ENCODE measurements around the gene EREG. TPM values are rescaled to one million over a fixed set of nuclear protein-coding genes. Genes with fewer than 3 reads are reported as not detected.

EREG gene
- polyA plus RNA-seq, 2 donors = 4.9 to 5.9 TPM

GRCh38 chr4:74377714-74378113, 12.8 kb downstream of the EREG start:
- H3K36me3 ChIP-seq (ENCODE audit: control insufficient read depth in 2 of 2, insufficient read depth in 2 of 2, low read length in 1 of 2) = no peaks in the 10 kb centered on the region
- H3K27me3 ChIP-seq (ENCODE audit: control insufficient read depth in 1 of 2, insufficient read depth in 2 of 2, low read length in 2 of 2) = no peaks in the 10 kb centered on the region
- no peaks in the 10 kb centered on the region for H3K9me3 ChIP-seq (ENCODE audit: control insufficient read depth in 2 of 2, insufficient read depth in 1 of 2, low read depth in 1 of 2, low read length in 1 of 2)
- H3K4me3 ChIP-seq (ENCODE audit: low read depth in 1 of 2, low read length in 2 of 2) = no peak overlapping the region
- no peak overlapping the region for H3K27ac ChIP-seq (ENCODE audit: low read depth in 2 of 2, low read length in 1 of 2)
- WGBS, 2 donors = 58 to 63% methylated on average over 5 of the region's 5 CpGs
- H3K4me1 ChIP-seq (ENCODE audit: control insufficient read depth in 2 of 2, insufficient read depth in 2 of 2, low read length in 1 of 2) = no peaks in the 10 kb centered on the region

GRCh38 chr4:74378573-74378972, 13.6 kb downstream of the EREG start:
- H3K27ac ChIP-seq (ENCODE audit: low read depth in 2 of 2, low read length in 1 of 2) = no peak overlapping the region
- H3K4me1 ChIP-seq (ENCODE audit: control insufficient read depth in 2 of 2, insufficient read depth in 2 of 2, low read length in 1 of 2) = no peaks in the 10 kb centered on the region
- no peak overlapping the region for H3K4me3 ChIP-seq (ENCODE audit: low read depth in 1 of 2, low read length in 2 of 2)
- no peaks in the 10 kb centered on the region for H3K36me3 ChIP-seq (ENCODE audit: control insufficient read depth in 2 of 2, insufficient read depth in 2 of 2, low read length in 1 of 2)
- H3K9me3 ChIP-seq (ENCODE audit: control insufficient read depth in 2 of 2, insufficient read depth in 1 of 2, low read depth in 1 of 2, low read length in 1 of 2) = no peaks in the 10 kb centered on the region
- no peaks in the 10 kb centered on the region for H3K27me3 ChIP-seq (ENCODE audit: control insufficient read depth in 1 of 2, insufficient read depth in 2 of 2, low read length in 2 of 2)

GRCh38 chr4:74379912-74380311, 15.0 kb downstream of the EREG start:
- no peaks in the 10 kb centered on the region for H3K27me3 ChIP-seq (ENCODE audit: control insufficient read depth in 1 of 2, insufficient read depth in 2 of 2, low read length in 2 of 2)
- no peak overlapping the region for H3K27ac ChIP-seq (ENCODE audit: low read depth in 2 of 2, low read length in 1 of 2)
- no peaks in the 10 kb centered on the region for H3K9me3 ChIP-seq (ENCODE audit: control insufficient read depth in 2 of 2, insufficient read depth in 1 of 2, low read depth in 1 of 2, low read length in 1 of 2)
- no peaks in the 10 kb centered on the region for H3K4me1 ChIP-seq (ENCODE audit: control insufficient read depth in 2 of 2, insufficient read depth in 2 of 2, low read length in 1 of 2)
- H3K4me3 ChIP-seq (ENCODE audit: low read depth in 1 of 2, low read length in 2 of 2) = no peak overlapping the region
- no peaks in the 10 kb centered on the region for H3K36me3 ChIP-seq (ENCODE audit: control insufficient read depth in 2 of 2, insufficient read depth in 2 of 2, low read length in 1 of 2)
- WGBS, 2 donors = 85 to 86% methylated on average over 6 of the region's 6 CpGs

GRCh38 chr4:74385386-74385785, 20.4 kb downstream of the EREG start:
- WGBS, 2 donors = 78 to 82% methylated on average over 1 of the region's 1 CpG
- Histone ChIP-seq H3K4me1 (ENCODE audit: control insufficient read depth in 2 of 2, insufficient read depth in 2 of 2, low read length in 1 of 2) (no peaks in the 10 kb centered on the region), H3K9me3 (ENCODE audit: control insufficient read depth in 2 of 2, insufficient read depth in 1 of 2, low read depth in 1 of 2, low read length in 1 of 2) (no peaks in the 10 kb centered on the region), H3K36me3 (ENCODE audit: control insufficient read depth in 2 of 2, insufficient read depth in 2 of 2, low read length in 1 of 2) (no peaks in the 10 kb centered on the region), H3K27me3 (ENCODE audit: control insufficient read depth in 1 of 2, insufficient read depth in 2 of 2, low read length in 2 of 2) (no peaks in the 10 kb centered on the region), H3K4me3 (ENCODE audit: low read depth in 1 of 2, low read length in 2 of 2) (no peak overlapping the region), H3K27ac (ENCODE audit: low read depth in 2 of 2, low read length in 1 of 2) (no peak overlapping the region)

- Histone ChIP-seq H3K36me3 (ENCODE audit: control insufficient read depth in 2 of 2, insufficient read depth in 2 of 2, low read length in 1 of 2) (no peaks in the 10 kb centered on the region), H3K27ac (ENCODE audit: low read depth in 2 of 2, low read length in 1 of 2) (no peak overlapping the region), H3K4me1 (ENCODE audit: control insufficient read depth in 2 of 2, insufficient read depth in 2 of 2, low read length in 1 of 2) (no peaks in the 10 kb centered on the region), H3K27me3 (ENCODE audit: control insufficient read depth in 1 of 2, insufficient read depth in 2 of 2, low read length in 2 of 2) (no peaks in the 10 kb centered on the region), H3K9me3 (ENCODE audit: control insufficient read depth in 2 of 2, insufficient read depth in 1 of 2, low read depth in 1 of 2, low read length in 1 of 2) (no peaks in the 10 kb centered on the region), H3K4me3 (ENCODE audit: low read depth in 1 of 2, low read length in 2 of 2) (no peak overlapping the region)
- 48 to 57% methylated on average over 4 of the region's 4 CpGs for WGBS, 2 donors
Observed at GRCh38 chr4:74386159-74386558, 21.2 kb downstream of the EREG start.

GRCh38 chr4:74387790-74388189, 22.8 kb downstream of the EREG start:
- WGBS, 2 donors = 95 to 98% methylated on average over 2 of the region's 2 CpGs
- H3K9me3 ChIP-seq (ENCODE audit: control insufficient read depth in 2 of 2, insufficient read depth in 1 of 2, low read depth in 1 of 2, low read length in 1 of 2) = no peaks in the 10 kb centered on the region
- H3K4me3 ChIP-seq (ENCODE audit: low read depth in 1 of 2, low read length in 2 of 2) = no peak overlapping the region

GRCh38 chr4:74389494-74389893, 24.5 kb downstream of the EREG start:
- Histone ChIP-seq H3K4me3 (ENCODE audit: low read depth in 1 of 2, low read length in 2 of 2) (no peak overlapping the region), H3K27me3 (ENCODE audit: control insufficient read depth in 1 of 2, insufficient read depth in 2 of 2, low read length in 2 of 2) (no peaks in the 10 kb centered on the region), H3K36me3 (ENCODE audit: control insufficient read depth in 2 of 2, insufficient read depth in 2 of 2, low read length in 1 of 2) (no peaks in the 10 kb centered on the region), H3K27ac (ENCODE audit: low read depth in 2 of 2, low read length in 1 of 2) (no peak overlapping the region), H3K9me3 (ENCODE audit: control insufficient read depth in 2 of 2, insufficient read depth in 1 of 2, low read depth in 1 of 2, low read length in 1 of 2) (no peaks in the 10 kb centered on the region), H3K4me1 (ENCODE audit: control insufficient read depth in 2 of 2, insufficient read depth in 2 of 2, low read length in 1 of 2) (no peaks in the 10 kb centered on the region)
- WGBS, 2 donors = 91 to 93% methylated on average over 1 of the region's 1 CpG

More at GRCh38 chr4:74387790-74388189, 22.8 kb downstream of the EREG start:
- Histone ChIP-seq H3K4me1 (ENCODE audit: control insufficient read depth in 2 of 2, insufficient read depth in 2 of 2, low read length in 1 of 2) (no peaks in the 10 kb centered on the region), H3K36me3 (ENCODE audit: control insufficient read depth in 2 of 2, insufficient read depth in 2 of 2, low read length in 1 of 2) (no peaks in the 10 kb centered on the region), H3K27me3 (ENCODE audit: control insufficient read depth in 1 of 2, insufficient read depth in 2 of 2, low read length in 2 of 2) (no peaks in the 10 kb centered on the region), H3K27ac (ENCODE audit: low read depth in 2 of 2, low read length in 1 of 2) (no peak overlapping the region)

- 78 to 91% methylated on average over 2 of the region's 2 CpGs for WGBS, 2 donors
Observed at GRCh38 chr4:74390677-74391076, 25.7 kb downstream of the EREG start.

GRCh38 chr4:74391346-74391745, 26.4 kb downstream of the EREG start:
- H3K4me1 ChIP-seq (ENCODE audit: control insufficient read depth in 2 of 2, insufficient read depth in 2 of 2, low read length in 1 of 2) = no peaks in the 10 kb centered on the region
- no peak overlapping the region for H3K27ac ChIP-seq (ENCODE audit: low read depth in 2 of 2, low read length in 1 of 2)
- H3K9me3 ChIP-seq (ENCODE audit: control insufficient read depth in 2 of 2, insufficient read depth in 1 of 2, low read depth in 1 of 2, low read length in 1 of 2) = no peaks in the 10 kb centered on the region
- H3K27me3 ChIP-seq (ENCODE audit: control insufficient read depth in 1 of 2, insufficient read depth in 2 of 2, low read length in 2 of 2) = no peaks in the 10 kb centered on the region
- no peak overlapping the region for H3K4me3 ChIP-seq (ENCODE audit: low read depth in 1 of 2, low read length in 2 of 2)
- no peaks in the 10 kb centered on the region for H3K36me3 ChIP-seq (ENCODE audit: control insufficient read depth in 2 of 2, insufficient read depth in 2 of 2, low read length in 1 of 2)

More at GRCh38 chr4:74390677-74391076, 25.7 kb downstream of the EREG start:
- no peaks in the 10 kb centered on the region for H3K9me3 ChIP-seq (ENCODE audit: control insufficient read depth in 2 of 2, insufficient read depth in 1 of 2, low read depth in 1 of 2, low read length in 1 of 2)
- H3K4me1 ChIP-seq (ENCODE audit: control insufficient read depth in 2 of 2, insufficient read depth in 2 of 2, low read length in 1 of 2) = no peaks in the 10 kb centered on the region
- no peak overlapping the region for H3K4me3 ChIP-seq (ENCODE audit: low read depth in 1 of 2, low read length in 2 of 2)
- no peaks in the 10 kb centered on the region for H3K27me3 ChIP-seq (ENCODE audit: control insufficient read depth in 1 of 2, insufficient read depth in 2 of 2, low read length in 2 of 2)
- H3K36me3 ChIP-seq (ENCODE audit: control insufficient read depth in 2 of 2, insufficient read depth in 2 of 2, low read length in 1 of 2) = no peaks in the 10 kb centered on the region
- H3K27ac ChIP-seq (ENCODE audit: low read depth in 2 of 2, low read length in 1 of 2) = no peak overlapping the region

- Histone ChIP-seq H3K9me3 (ENCODE audit: control insufficient read depth in 2 of 2, insufficient read depth in 1 of 2, low read depth in 1 of 2, low read length in 1 of 2) (no peaks in the 10 kb centered on the region), H3K27me3 (ENCODE audit: control insufficient read depth in 1 of 2, insufficient read depth in 2 of 2, low read length in 2 of 2) (no peaks in the 10 kb centered on the region), H3K36me3 (ENCODE audit: control insufficient read depth in 2 of 2, insufficient read depth in 2 of 2, low read length in 1 of 2) (no peaks in the 10 kb centered on the region), H3K4me3 (ENCODE audit: low read depth in 1 of 2, low read length in 2 of 2) (no peak overlapping the region), H3K4me1 (ENCODE audit: control insufficient read depth in 2 of 2, insufficient read depth in 2 of 2, low read length in 1 of 2) (no peaks in the 10 kb centered on the region), H3K27ac (ENCODE audit: low read depth in 2 of 2, low read length in 1 of 2) (no peak overlapping the region)
- 79 to 93% methylated on average over 2 of the region's 2 CpGs for WGBS, 2 donors
Observed at GRCh38 chr4:74391890-74392475, 27.0 kb downstream of the EREG start.
